HFFc6 (cell line): ENCODE data around the gene RMI2. TPM values are rescaled to one million over a fixed set of nuclear protein-coding genes. Genes with fewer than 3 reads are reported as not detected.

Experiments
- DNase-seq: peaks from one replicate; pipeline ENCODE4 v3.0.0-alpha.2; 2018
- H3K27ac Mint-ChIP-seq: 2 replicates; pipeline ENCODE4 v1.8.0; 2020; ENCODE audit warnings: mild to moderate bottlenecking, mixed read lengths
- H3K27me3 Mint-ChIP-seq: 2 replicates; pipeline ENCODE4 v1.8.0; 2021; ENCODE audit warnings: mild to moderate bottlenecking, moderate library complexity, mixed read lengths; ENCODE audit not compliant: insufficient read depth
- H3K36me3 Mint-ChIP-seq: 2 replicates; pipeline ENCODE4 v1.8.0; 2021; ENCODE audit warnings: low read depth, mixed read lengths
- H3K4me1 Mint-ChIP-seq: 2 replicates; pipeline ENCODE4 v1.8.0; 2020; ENCODE audit warnings: low read depth, mixed read lengths
- H3K4me3 Mint-ChIP-seq: 2 replicates; pipeline ENCODE4 v1.8.0; 2020; ENCODE audit warnings: mild to moderate bottlenecking, moderate library complexity, mixed read lengths
- H3K9me3 Mint-ChIP-seq: 2 replicates; pipeline ENCODE4 v1.8.0; 2020; ENCODE audit warnings: mild to moderate bottlenecking, mixed read lengths
- total RNA-seq, 6 experiments: library from RNA; stranded (reverse); fragmentation: NEBNext Ultra II Directional; extraction: Animal tissue kit (Norgen Biotek cat#: 25700); gene quantifications; 2 replicates in 1 of 6; 3 replicates in 5 of 6; pipeline ENCODE4 v1.2.3, GENCODE V29; 2021
- TF ChIP-seq, protein P1 (sequence below): fragments of 200-600 bp; sonication (generic); IDR thresholded peaks from 2 replicates; pipeline ENCODE4 v1.5.0; 2021; ENCODE audit warnings: antibody characterized with exemption, mild to moderate bottlenecking

The RMI2 gene
- total RNA-seq, 6 experiments from 2014 or later = 7.3 to 16.2 (median 14.2) TPM

DNA sequence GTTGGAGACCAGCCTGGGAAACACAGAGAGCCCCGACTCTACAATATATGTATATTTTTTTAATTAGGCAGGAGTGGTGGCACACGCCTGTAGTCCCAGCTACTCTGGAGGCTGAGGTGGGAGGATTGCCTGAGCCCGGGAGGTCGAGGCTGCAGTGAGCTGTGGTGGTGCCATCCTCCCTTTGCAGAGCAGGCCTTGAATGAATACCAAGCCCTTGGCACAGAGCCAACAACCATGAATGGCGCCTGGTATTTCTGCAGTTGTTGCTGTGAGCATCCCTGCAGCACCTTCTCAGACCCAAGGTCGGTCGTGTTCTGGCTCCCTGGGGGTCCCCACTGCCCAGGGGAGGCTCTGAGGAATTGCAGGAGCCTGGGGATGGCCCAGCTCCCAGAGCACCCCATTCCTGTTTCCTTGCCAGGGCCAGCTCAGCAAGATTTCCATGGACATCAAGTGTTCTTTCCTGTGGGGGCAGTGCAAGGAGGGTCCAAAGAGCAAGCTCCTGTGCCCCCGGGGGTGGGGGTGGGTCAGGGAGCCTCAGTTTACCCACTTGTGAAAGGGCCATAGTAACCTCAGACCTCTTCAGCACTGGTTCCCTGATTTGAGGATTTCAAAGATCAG, 25.6 kb upstream of the RMI2 start:
- no peak overlapping the region for H3K4me3 Mint-ChIP-seq
- TF ChIP-seq, protein P1, sequence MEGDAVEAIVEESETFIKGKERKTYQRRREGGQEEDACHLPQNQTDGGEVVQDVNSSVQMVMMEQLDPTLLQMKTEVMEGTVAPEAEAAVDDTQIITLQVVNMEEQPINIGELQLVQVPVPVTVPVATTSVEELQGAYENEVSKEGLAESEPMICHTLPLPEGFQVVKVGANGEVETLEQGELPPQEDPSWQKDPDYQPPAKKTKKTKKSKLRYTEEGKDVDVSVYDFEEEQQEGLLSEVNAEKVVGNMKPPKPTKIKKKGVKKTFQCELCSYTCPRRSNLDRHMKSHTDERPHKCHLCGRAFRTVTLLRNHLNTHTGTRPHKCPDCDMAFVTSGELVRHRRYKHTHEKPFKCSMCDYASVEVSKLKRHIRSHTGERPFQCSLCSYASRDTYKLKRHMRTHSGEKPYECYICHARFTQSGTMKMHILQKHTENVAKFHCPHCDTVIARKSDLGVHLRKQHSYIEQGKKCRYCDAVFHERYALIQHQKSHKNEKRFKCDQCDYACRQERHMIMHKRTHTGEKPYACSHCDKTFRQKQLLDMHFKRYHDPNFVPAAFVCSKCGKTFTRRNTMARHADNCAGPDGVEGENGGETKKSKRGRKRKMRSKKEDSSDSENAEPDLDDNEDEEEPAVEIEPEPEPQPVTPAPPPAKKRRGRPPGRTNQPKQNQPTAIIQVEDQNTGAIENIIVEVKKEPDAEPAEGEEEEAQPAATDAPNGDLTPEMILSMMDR = no peak
- H3K4me1 Mint-ChIP-seq = peaks cover 16% of the 10 kb centered on the region
- H3K36me3 Mint-ChIP-seq = no peaks in the 10 kb centered on the region
- DNase-seq = no peak
- H3K9me3 Mint-ChIP-seq = no peaks in the 10 kb centered on the region
- peaks cover 5% of the 10 kb centered on the region for H3K27me3 Mint-ChIP-seq
- H3K27ac Mint-ChIP-seq = no peak overlapping the region

DNA sequence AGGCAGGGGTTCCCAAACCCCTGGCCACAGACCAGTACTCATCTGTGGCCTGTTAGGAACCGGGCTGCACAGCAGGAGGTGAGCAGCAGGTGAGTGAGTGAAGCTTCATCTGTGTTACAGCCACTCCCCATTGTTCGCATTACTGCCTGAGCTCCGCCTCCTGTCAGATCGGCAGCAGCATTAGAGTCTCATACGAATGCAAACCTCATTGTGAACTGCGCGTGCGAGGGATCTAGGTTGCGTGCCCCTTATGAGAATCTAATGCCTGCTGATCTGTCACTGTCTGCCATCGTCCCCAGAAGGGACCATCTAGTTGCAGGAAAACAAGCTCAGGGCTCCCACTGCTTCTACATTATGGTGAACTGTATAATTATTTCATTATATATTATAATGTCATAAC, 25.1 kb upstream of the RMI2 start:
- H3K27me3 Mint-ChIP-seq = peaks cover 5% of the 10 kb centered on the region
- TF ChIP-seq, protein P1 = no peak
- DNase-seq = no peak
- no peaks in the 10 kb centered on the region for H3K9me3 Mint-ChIP-seq
- H3K4me1 Mint-ChIP-seq = peaks cover 12% of the 10 kb centered on the region
- H3K36me3 Mint-ChIP-seq = no peaks in the 10 kb centered on the region
- no peak overlapping the region for H3K27ac Mint-ChIP-seq
- no peak overlapping the region for H3K4me3 Mint-ChIP-seq

DNA sequence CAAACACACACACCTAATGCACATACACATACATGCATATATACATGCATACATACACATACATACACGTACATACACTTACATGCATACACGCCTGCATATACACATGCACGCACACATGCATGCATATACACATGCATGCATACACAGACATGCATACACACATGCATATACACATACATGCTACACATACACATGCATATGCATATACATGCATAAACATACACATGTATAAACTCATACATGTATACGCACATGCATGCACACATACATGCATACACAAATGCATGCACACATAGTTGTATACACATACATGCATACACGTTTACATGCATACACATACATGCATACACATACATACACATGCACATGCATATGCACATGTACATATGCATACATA, 23.6 kb upstream of the RMI2 start:
- TF ChIP-seq, protein P1 = no peak
- no peaks in the 10 kb centered on the region for H3K36me3 Mint-ChIP-seq
- no peaks in the 10 kb centered on the region for H3K9me3 Mint-ChIP-seq
- H3K4me1 Mint-ChIP-seq = no peaks in the 10 kb centered on the region
- DNase-seq = no peak
- H3K27me3 Mint-ChIP-seq = peaks cover 5% of the 10 kb centered on the region
- no peak overlapping the region for H3K4me3 Mint-ChIP-seq
- H3K27ac Mint-ChIP-seq = no peak overlapping the region

DNA sequence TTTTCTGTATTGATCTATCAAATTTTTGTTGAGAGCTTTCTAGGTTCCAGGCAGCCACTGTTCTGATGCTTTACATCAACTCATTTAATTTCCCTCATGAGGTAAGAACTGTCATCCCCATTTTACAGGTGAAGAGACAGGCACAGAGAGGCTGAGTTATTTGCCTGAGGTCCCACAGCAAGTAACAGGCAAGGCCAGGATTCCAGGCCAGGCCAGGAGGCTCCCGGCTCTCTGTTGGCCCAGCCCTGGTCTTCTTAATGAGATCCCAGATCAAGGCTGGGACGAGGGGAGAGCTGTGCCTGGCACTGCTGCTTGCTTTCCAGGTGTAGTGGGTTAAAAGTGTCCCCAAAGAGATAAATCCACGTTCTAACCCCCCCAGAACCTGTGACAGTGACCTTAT, 22.4 kb upstream of the RMI2 start:
- Mint-ChIP-seq H3K27ac (no peak overlapping the region), H3K27me3 (peaks cover 3% of the 10 kb centered on the region; the same call in 1 of the 2 replicates), H3K9me3 (no peaks in the 10 kb centered on the region), H3K4me3 (no peak overlapping the region), H3K36me3 (no peaks in the 10 kb centered on the region), H3K4me1 (peaks cover 10% of the 10 kb centered on the region)
- TF ChIP-seq, protein P1 = no peak
- no peak for DNase-seq

DNA sequence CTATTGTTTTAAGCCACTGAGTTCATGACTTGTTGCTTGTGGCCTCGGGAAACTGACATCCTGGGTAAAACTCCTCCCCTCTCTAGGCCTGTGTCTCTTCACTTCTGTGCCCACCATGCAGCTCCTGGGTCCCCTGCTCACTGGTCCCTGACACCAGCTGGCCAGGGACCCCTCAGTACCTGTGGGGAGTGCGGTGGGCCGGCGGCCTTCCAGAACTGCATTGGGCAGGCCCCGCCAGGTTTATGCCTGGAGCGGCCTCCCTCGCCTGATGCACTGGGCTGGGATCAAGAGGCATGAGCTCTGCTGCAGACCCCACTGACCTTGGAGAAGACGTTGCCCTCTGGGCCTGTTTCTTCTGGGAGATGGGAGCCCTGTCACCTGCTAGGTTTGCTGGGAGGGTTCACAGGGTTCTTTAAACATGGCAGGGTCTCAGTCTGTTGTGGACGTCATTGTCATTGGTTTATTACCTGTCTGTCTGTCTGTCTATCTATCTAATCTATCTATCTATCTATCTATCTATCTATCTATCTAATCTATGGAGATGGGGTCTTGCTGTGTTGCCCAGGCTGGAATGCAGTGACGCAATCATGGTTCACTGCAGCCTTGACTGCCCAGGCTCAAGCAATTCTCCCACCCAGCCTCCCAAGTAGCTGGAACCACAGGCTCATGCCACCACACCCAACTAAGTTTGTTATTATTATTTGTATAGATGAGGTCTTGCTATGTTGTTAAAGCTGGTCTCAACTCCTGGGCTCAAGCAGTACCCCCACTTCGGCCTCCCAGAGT, 21.5 kb upstream of the RMI2 start:
- Mint-ChIP-seq H3K9me3 (no peaks in the 10 kb centered on the region), H3K4me1 (peaks cover 19% of the 10 kb centered on the region), H3K4me3 (no peak overlapping the region), H3K27me3 (peaks cover 3% of the 10 kb centered on the region; the same call in 1 of the 2 replicates), H3K36me3 (no peaks in the 10 kb centered on the region), H3K27ac (no peak overlapping the region)
- TF ChIP-seq, protein P1 = no peak
- no peak for DNase-seq
